Astrocyte (in vitro differentiated cells and primary cell): ENCODE results near the gene PSMD12. TPM values are rescaled to one million over a fixed set of nuclear protein-coding genes. Genes with fewer than 3 reads are reported as not detected.

Experiments used
- DNase-seq: peaks from one replicate; pipeline ENCODE4 v3.0.0-alpha.2; 2010; ENCODE audit warnings: low read depth
- FAIRE-seq: peaks from 2 replicates; lab custom pipeline; 2011; peaks lifted over from hg19 to GRCh38; lab: Jason Lieb, UNC
- H2AFZ ChIP-seq: 2 replicates; pipeline ENCODE4 v1.6.0; 2012; ENCODE audit warnings: low read depth, low read length, inconsistent platforms
- H3K27ac ChIP-seq: 2 replicates; pipeline ENCODE4 v1.5.1; 2011; ENCODE audit warnings: low read depth, low read length, inconsistent platforms
- H3K27me3 ChIP-seq: 2 replicates; pipeline ENCODE4 v1.6.0; 2011; ENCODE audit warnings: low read length, inconsistent platforms; ENCODE audit not compliant: insufficient read depth
- H3K36me3 ChIP-seq: 2 replicates; pipeline ENCODE4 v1.5.1; 2011; ENCODE audit warnings: low read length, inconsistent platforms; ENCODE audit not compliant: insufficient read depth
- H3K4me1 ChIP-seq: 2 replicates; pipeline ENCODE4 v1.5.1; 2011; ENCODE audit warnings: low read length, inconsistent platforms; ENCODE audit not compliant: insufficient read depth
- H3K4me2 ChIP-seq: 2 replicates; pipeline ENCODE4 v1.6.0; 2012; ENCODE audit warnings: low read length, inconsistent platforms
- H3K4me3 ChIP-seq: 2 replicates; pipeline ENCODE4 v1.5.1; 2011; ENCODE audit warnings: low read depth, mild to moderate bottlenecking, low read length, inconsistent platforms; ENCODE audit not compliant: insufficient read depth
- H3K79me2 ChIP-seq: 2 replicates; pipeline ENCODE4 v1.6.0; 2012; ENCODE audit warnings: mild to moderate bottlenecking, low read length, inconsistent platforms; ENCODE audit not compliant: insufficient read depth
- H3K9ac ChIP-seq: 2 replicates; pipeline ENCODE4 v1.6.0; 2012; ENCODE audit warnings: mild to moderate bottlenecking, low read length, inconsistent platforms
- H3K9me3 ChIP-seq: 2 replicates; pipeline ENCODE4 v1.5.1; 2012; ENCODE audit warnings: low read depth, mild to moderate bottlenecking, low read length, inconsistent platforms; ENCODE audit not compliant: insufficient read depth
- H4K20me1 ChIP-seq: 2 replicates; pipeline ENCODE4 v1.6.0; 2012; ENCODE audit warnings: low read length, inconsistent platforms; ENCODE audit not compliant: insufficient read depth
- H3K27ac Mint-ChIP-seq: one replicate; pipeline ENCODE4 v1.8.0; 2021; ENCODE audit warnings: mild to moderate bottlenecking, mixed read lengths; ENCODE audit not compliant: unreplicated experiment
- H3K27me3 Mint-ChIP-seq: one replicate; pipeline ENCODE4 v1.8.0; 2021; ENCODE audit warnings: low read depth, mixed read lengths; ENCODE audit not compliant: unreplicated experiment
- H3K36me3 Mint-ChIP-seq: one replicate; pipeline ENCODE4 v1.8.0; 2021; ENCODE audit warnings: low read depth, mixed read lengths; ENCODE audit not compliant: unreplicated experiment
- H3K4me1 Mint-ChIP-seq: one replicate; pipeline ENCODE4 v1.8.0; 2021; ENCODE audit warnings: low read depth, mixed read lengths; ENCODE audit not compliant: unreplicated experiment
- H3K4me3 Mint-ChIP-seq: one replicate; pipeline ENCODE4 v1.8.0; 2021; ENCODE audit warnings: mild to moderate bottlenecking, moderate library complexity, mixed read lengths; ENCODE audit not compliant: unreplicated experiment
- H3K9me3 Mint-ChIP-seq: one replicate; pipeline ENCODE4 v1.8.0; 2021; ENCODE audit warnings: mild to moderate bottlenecking, mixed read lengths; ENCODE audit not compliant: unreplicated experiment
- EZH2 ChIP-seq: IDR thresholded peaks from 2 replicates; pipeline ENCODE4 v1.6.1; 2012; ENCODE audit warnings: mild to moderate bottlenecking, low read length, inconsistent platforms; ENCODE audit not compliant: insufficient read depth
- total RNA-seq: library from RNA; stranded (reverse); gene quantifications from 2 replicates; pipeline ENCODE4 v1.2.1, GENCODE V29; 2021
- TF ChIP-seq, protein P1 (sequence below): IDR thresholded peaks from 2 replicates; pipeline ENCODE4 v1.5.1; 2011; ENCODE audit warnings: low read depth, mild to moderate bottlenecking, inconsistent platforms, low read length, moderate library complexity; ENCODE audit not compliant: insufficient read depth

The PSMD12 gene
- total RNA-seq, 1 donor from 2014 or later, result 74.1 TPM

DNA sequence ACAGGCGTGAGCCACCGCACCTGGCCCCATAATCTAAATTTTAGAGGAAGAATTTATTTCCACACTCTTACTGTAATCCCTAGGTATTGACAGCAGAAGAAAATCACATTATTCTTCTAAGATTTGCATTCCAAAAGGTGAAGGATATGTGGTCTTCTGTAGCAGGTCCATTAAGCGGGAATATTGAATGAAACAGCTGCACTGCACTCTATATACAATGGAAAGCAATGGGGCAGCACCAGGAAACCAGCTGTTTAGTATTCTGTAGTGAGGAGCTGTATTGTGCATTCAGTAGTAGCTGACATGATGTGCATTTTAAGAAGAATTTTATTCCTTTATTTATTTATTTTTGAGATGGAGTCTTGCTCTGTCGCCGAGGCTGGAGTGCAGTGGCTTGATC is 49.6 kb downstream of the PSMD12 start:
- Mint-ChIP-seq H3K27me3 (no peaks in the 10 kb centered on the region), H3K9me3 (no peaks in the 10 kb centered on the region), H3K4me3 (no peak overlapping the region), H3K27ac (no peak overlapping the region), H3K4me1 (no peaks in the 10 kb centered on the region), H3K36me3 (no peaks in the 10 kb centered on the region)
- H3K79me2 ChIP-seq, result no peaks in the 10 kb centered on the region
- H3K36me3 ChIP-seq, result no peaks in the 10 kb centered on the region
- H3K9me3 ChIP-seq, result no peaks in the 10 kb centered on the region
- FAIRE-seq, result no peak
- H3K27me3 ChIP-seq, result no peaks in the 10 kb centered on the region
- H3K4me2 ChIP-seq, result no peak overlapping the region
- H4K20me1 ChIP-seq, result no peaks in the 10 kb centered on the region
- H3K9ac ChIP-seq, result no peak overlapping the region
- H2AFZ ChIP-seq, result no peak overlapping the region
- no peak overlapping the region for H3K4me3 ChIP-seq
- H3K4me1 ChIP-seq, result no peaks in the 10 kb centered on the region
- DNase-seq, result no peak
- no peak for TF ChIP-seq EZH2
- TF ChIP-seq, protein P1, sequence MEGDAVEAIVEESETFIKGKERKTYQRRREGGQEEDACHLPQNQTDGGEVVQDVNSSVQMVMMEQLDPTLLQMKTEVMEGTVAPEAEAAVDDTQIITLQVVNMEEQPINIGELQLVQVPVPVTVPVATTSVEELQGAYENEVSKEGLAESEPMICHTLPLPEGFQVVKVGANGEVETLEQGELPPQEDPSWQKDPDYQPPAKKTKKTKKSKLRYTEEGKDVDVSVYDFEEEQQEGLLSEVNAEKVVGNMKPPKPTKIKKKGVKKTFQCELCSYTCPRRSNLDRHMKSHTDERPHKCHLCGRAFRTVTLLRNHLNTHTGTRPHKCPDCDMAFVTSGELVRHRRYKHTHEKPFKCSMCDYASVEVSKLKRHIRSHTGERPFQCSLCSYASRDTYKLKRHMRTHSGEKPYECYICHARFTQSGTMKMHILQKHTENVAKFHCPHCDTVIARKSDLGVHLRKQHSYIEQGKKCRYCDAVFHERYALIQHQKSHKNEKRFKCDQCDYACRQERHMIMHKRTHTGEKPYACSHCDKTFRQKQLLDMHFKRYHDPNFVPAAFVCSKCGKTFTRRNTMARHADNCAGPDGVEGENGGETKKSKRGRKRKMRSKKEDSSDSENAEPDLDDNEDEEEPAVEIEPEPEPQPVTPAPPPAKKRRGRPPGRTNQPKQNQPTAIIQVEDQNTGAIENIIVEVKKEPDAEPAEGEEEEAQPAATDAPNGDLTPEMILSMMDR, result no peak
- no peak overlapping the region for H3K27ac ChIP-seq

DNA sequence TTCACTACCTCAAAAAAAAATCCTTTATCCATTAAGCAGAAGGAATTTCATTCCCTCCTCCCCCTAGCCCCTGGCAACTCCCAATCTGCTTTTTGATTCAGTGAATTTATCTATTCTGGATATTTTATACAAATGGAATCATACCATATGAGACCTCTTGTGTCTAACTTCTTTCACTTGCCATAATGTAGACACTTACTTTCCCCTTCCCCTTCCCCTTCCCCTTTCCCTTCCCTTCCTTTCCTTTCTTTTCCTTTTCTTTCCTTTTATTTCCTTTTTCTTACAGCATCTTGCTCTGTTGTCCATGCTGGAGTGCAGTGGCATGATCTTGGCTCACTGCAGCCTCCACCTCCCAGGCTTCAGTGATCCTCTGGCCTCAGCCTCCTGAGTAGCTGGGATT is 50.5 kb downstream of the PSMD12 start:
- Histone ChIP-seq H3K9ac (no peak overlapping the region), H4K20me1 (no peaks in the 10 kb centered on the region), H3K4me3 (no peak overlapping the region), H3K4me1 (no peaks in the 10 kb centered on the region), H2AFZ (no peak overlapping the region), H3K36me3 (no peaks in the 10 kb centered on the region), H3K4me2 (no peak overlapping the region), H3K9me3 (no peaks in the 10 kb centered on the region), H3K27me3 (no peaks in the 10 kb centered on the region), H3K79me2 (no peaks in the 10 kb centered on the region), H3K27ac (no peak overlapping the region)
- Mint-ChIP-seq H3K4me1 (no peaks in the 10 kb centered on the region), H3K36me3 (no peaks in the 10 kb centered on the region), H3K4me3 (no peak overlapping the region), H3K27ac (no peak overlapping the region), H3K9me3 (no peaks in the 10 kb centered on the region), H3K27me3 (no peaks in the 10 kb centered on the region)
- FAIRE-seq, result no peak
- no peak for DNase-seq
- TF ChIP-seq, protein P1, result no peak
- TF ChIP-seq EZH2, result no peak

DNA sequence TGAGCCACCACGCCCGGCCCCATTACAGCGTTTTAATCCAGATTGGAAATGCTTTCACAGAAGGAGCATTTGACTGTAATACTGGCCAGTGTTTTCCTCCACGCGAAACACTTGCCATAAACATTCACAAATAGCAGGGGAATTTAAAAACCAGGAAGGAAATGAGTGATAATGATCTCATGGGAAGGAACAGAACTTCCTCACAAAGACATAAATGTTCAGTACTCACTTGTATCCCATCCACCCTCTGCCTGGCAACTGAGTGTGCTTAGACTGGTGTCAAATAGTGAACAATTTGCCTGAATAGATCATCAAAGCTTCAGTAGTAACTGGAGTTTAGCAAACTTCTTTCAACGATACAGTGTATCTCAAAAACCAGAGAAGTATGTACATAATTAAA is 54.1 kb downstream of the PSMD12 start:
- Mint-ChIP-seq H3K4me3 (no peak overlapping the region), H3K4me1 (no peaks in the 10 kb centered on the region), H3K36me3 (no peaks in the 10 kb centered on the region), H3K9me3 (no peaks in the 10 kb centered on the region), H3K27me3 (no peaks in the 10 kb centered on the region), H3K27ac (no peak overlapping the region)
- no peak overlapping the region for H3K9ac ChIP-seq
- no peaks in the 10 kb centered on the region for H3K79me2 ChIP-seq
- no peaks in the 10 kb centered on the region for H3K27me3 ChIP-seq
- no peaks in the 10 kb centered on the region for H3K36me3 ChIP-seq
- H3K4me2 ChIP-seq, result no peak overlapping the region
- H4K20me1 ChIP-seq, result no peaks in the 10 kb centered on the region
- TF ChIP-seq, protein P1, result no peak
- no peak for TF ChIP-seq EZH2
- H3K27ac ChIP-seq, result no peak overlapping the region
- FAIRE-seq (no peak), DNase-seq (no peak)
- H3K4me3 ChIP-seq, result no peak overlapping the region
- H3K4me1 ChIP-seq, result no peaks in the 10 kb centered on the region
- H2AFZ ChIP-seq, result no peak overlapping the region
- no peaks in the 10 kb centered on the region for H3K9me3 ChIP-seq
